A673 (cell line): ENCODE data around the gene RAD50. TPM values are rescaled to one million over a fixed set of nuclear protein-coding genes. Genes with fewer than 3 reads are reported as not detected.

Experiments
- BruUV-seq: library from RNA; stranded (reverse); fragments of 400-500 nt; replicated peaks from 2 replicates; lab custom pipeline; 2021; lab: Mats Ljungman, UMichigan
- CTCF ChIA-PET: fragments of 300-600 bp; sonication (Branson Sonifier 250); formaldehyde crosslinking; loops from one replicate; lab custom pipeline; 2022; ENCODE audit warnings: antibody characterized with exemption; lab: Charles Lee
- POLR2A ChIA-PET: fragments of 300-600 bp; sonication (Branson Sonifier 250); formaldehyde crosslinking; loops from one replicate; lab custom pipeline; 2022; ENCODE audit warnings: antibody characterized with exemption; ENCODE audit not compliant: low non-redundant PET; lab: Charles Lee
- DNase-seq: peaks from one replicate; pipeline ENCODE4 v3.0.0-alpha.2; 2015; ENCODE audit warnings: low spot score
- H3K27ac ChIP-seq: fragments of 200-600 bp; sonication (generic); 2 replicates; pipeline ENCODE4 v1.5.1; 2016; ENCODE audit warnings: mixed run types, low read depth, mild to moderate bottlenecking, mixed read lengths, antibody characterized with exemption, low read length; ENCODE audit not compliant: poor library complexity, severe bottlenecking
- H3K27me3 ChIP-seq: fragments of 200-600 bp; sonication (generic); replicated peaks from 2 replicates; pipeline ENCODE4 v1.6.1; 2017; ENCODE audit warnings: mixed run types, low read depth, mild to moderate bottlenecking, mixed read lengths, antibody characterized with exemption, low read length; ENCODE audit not compliant: insufficient read depth, poor library complexity
- H3K36me3 ChIP-seq: fragments of 200-600 bp; sonication (generic); 2 replicates; pipeline ENCODE4 v1.6.1; 2016; ENCODE audit warnings: mixed run types, mild to moderate bottlenecking, mixed read lengths, antibody characterized with exemption, low read length; ENCODE audit not compliant: insufficient read depth, poor library complexity, severe bottlenecking
- H3K4me1 ChIP-seq: fragments of 200-600 bp; sonication (generic); 2 replicates; pipeline ENCODE4 v1.6.1; 2017; ENCODE audit warnings: mixed run types, mild to moderate bottlenecking, mixed read lengths, antibody characterized with exemption, low read length; ENCODE audit not compliant: insufficient read depth, poor library complexity, severe bottlenecking
- H3K4me3 ChIP-seq: fragments of 200-600 bp; sonication (generic); 2 replicates; pipeline ENCODE4 v1.5.1; 2016; ENCODE audit warnings: low read depth, mixed run types, mild to moderate bottlenecking, mixed read lengths, low read length; ENCODE audit not compliant: poor library complexity, severe bottlenecking
- H3K9me3 ChIP-seq: fragments of 200-600 bp; sonication (generic); 2 replicates; pipeline ENCODE4 v1.6.1; 2016; ENCODE audit warnings: mixed run types, low read depth, mild to moderate bottlenecking, mixed read lengths, antibody characterized with exemption, low read length; ENCODE audit not compliant: poor library complexity, severe bottlenecking
- CTCF ChIP-seq: fragments of 300-800, 200-600 bp; sonication (generic); conservative IDR thresholded peaks from 2 replicates; pipeline ENCODE4 v1.5.1; 2017; ENCODE audit warnings: low read depth, mild to moderate bottlenecking, antibody characterized with exemption, low read length, moderate library complexity, mixed read lengths
- EZH2 ChIP-seq: fragments of 200-600 bp; sonication (generic); IDR thresholded peaks from 2 replicates; pipeline ENCODE4 v1.6.1; 2017; ENCODE audit warnings: borderline replicate concordance, low read depth, mild to moderate bottlenecking, mixed read lengths, antibody characterized with exemption, low read length; ENCODE audit not compliant: poor library complexity, severe bottlenecking
- intact Hi-C: fragments of 100-400 bp; cut with micrococcal nuclease; formaldehyde crosslinking; loops from one replicate; pipeline ENCODE4 v1.10.0; 2022; ENCODE audit not compliant: unreplicated experiment
- total RNA-seq: library from RNA; stranded (reverse); gene quantifications from 2 replicates; pipeline ENCODE4 v1.2.3, GENCODE V29; 2021

RAD50 gene
- total RNA-seq, 1 experiment from 2014 or later = 43.6 TPM

GRCh38 chr5:132641241-132641723 lies 84.5 kb downstream of the RAD50 start:
- Histone ChIP-seq H3K4me1 (no peaks in the 10 kb centered on the region), H3K27me3 (no peaks in the 10 kb centered on the region), H3K36me3 (peaks cover 21% of the 10 kb centered on the region), H3K4me3 (no peak overlapping the region), H3K27ac (no peak overlapping the region), H3K9me3 (no peaks in the 10 kb centered on the region)
- intact Hi-C loops = no loop called here
- no peak for DNase-seq
- BruUV-seq = no TSS peak
- CTCF ChIA-PET = no interaction called here
- POLR2A ChIA-PET = interaction anchor here (0.6 kb wide), 1 partner anchor 384 kb away, joined by 3 read pairs; no protein-coding TSS in a partner anchor
- TF ChIP-seq EZH2 (no peak), CTCF (no peak)

- no peaks in the 10 kb centered on the region for H3K9me3 ChIP-seq
- H3K27me3 ChIP-seq = no peaks in the 10 kb centered on the region
- CTCF ChIA-PET = no interaction called here
- H3K4me3 ChIP-seq = no peak overlapping the region
- no peak for DNase-seq
- BruUV-seq = no TSS peak
- H3K4me1 ChIP-seq = no peaks in the 10 kb centered on the region
- no peak for TF ChIP-seq EZH2
- no peak for TF ChIP-seq CTCF
- H3K27ac ChIP-seq = no peak overlapping the region
- H3K36me3 ChIP-seq = peaks cover 21% of the 10 kb centered on the region
- POLR2A ChIA-PET = interaction anchor here (0.6 kb wide), 1 partner anchor 384 kb away, joined by 3 read pairs; no protein-coding TSS in a partner anchor
- intact Hi-C loops = no loop called here
Measured at GRCh38 chr5:132641841-132642240, 85.1 kb downstream of the RAD50 start.

- POLR2A ChIA-PET = no interaction called here
- Histone ChIP-seq H3K27me3 (no peaks in the 10 kb centered on the region), H3K27ac (no peak overlapping the region), H3K9me3 (no peaks in the 10 kb centered on the region), H3K36me3 (peaks cover 14% of the 10 kb centered on the region), H3K4me1 (no peaks in the 10 kb centered on the region), H3K4me3 (no peak overlapping the region)
- BruUV-seq = no TSS peak
- no peak for DNase-seq
- CTCF ChIA-PET = no interaction called here
- TF ChIP-seq CTCF = no peak
- no peak for TF ChIP-seq EZH2
- intact Hi-C loops = no loop called here
Measured at GRCh38 chr5:132644177-132644576, 87.4 kb downstream of the RAD50 start.
